Measurements from ENCODE around the gene PLXNC1. TPM values are rescaled to one million over a fixed set of nuclear protein-coding genes. Genes with fewer than 3 reads are reported as not detected.

The PLXNC1 gene
- total RNA-seq, 2 donors from 2014 or later = 2.0 to 3.0 TPM

GRCh38 chr12:94263011-94263811 is 114.8 kb downstream of the PLXNC1 start:
- Histone ChIP-seq H3K4me3 (peak overlapping the region; percentile 46 to 50), H3K27me3 (no peaks in the 10 kb centered on the region), H3K9me3 (no peaks in the 10 kb centered on the region), H3K27ac (peak overlapping the region; percentile 75 to 80), H3K36me3 (no peaks in the 10 kb centered on the region), H3K4me1 (peaks cover 0 to 61% of the 10 kb centered on the region in 2 donors)
- no peak for DNase-seq (ENCODE audit: low spot score)
- no peak for TF ChIP-seq CTCF (IDR thresholded peaks at IDR 0.05)

- Histone ChIP-seq H3K27me3 (no peaks in the 10 kb centered on the region), H3K9me3 (no peaks in the 10 kb centered on the region), H3K27ac (peak overlapping the region in 1 of 2 donors; percentile 75), H3K4me3 (no peak overlapping the region), H3K4me1 (peaks cover 0 to 61% of the 10 kb centered on the region in 2 donors), H3K36me3 (no peaks in the 10 kb centered on the region)
- no peak for TF ChIP-seq CTCF (IDR thresholded peaks at IDR 0.05)
- DNase-seq (ENCODE audit: low spot score) = no peak
Measured at GRCh38 chr12:94263905-94264561, 115.7 kb downstream of the PLXNC1 start.

- no peak for DNase-seq (ENCODE audit: low spot score)
- no peaks in the 10 kb centered on the region for H3K9me3 ChIP-seq
- TF ChIP-seq CTCF (IDR thresholded peaks at IDR 0.05) = no peak
- no peak overlapping the region for H3K4me3 ChIP-seq
- peaks cover 0 to 61% of the 10 kb centered on the region in 2 donors for H3K4me1 ChIP-seq
- no peaks in the 10 kb centered on the region for H3K27me3 ChIP-seq
- H3K27ac ChIP-seq = no peak overlapping the region
- H3K36me3 ChIP-seq = no peaks in the 10 kb centered on the region
Measured at GRCh38 chr12:94264736-94265485, 116.5 kb downstream of the PLXNC1 start.

- peaks cover 0 to 59% of the 10 kb centered on the region in 2 donors for H3K4me1 ChIP-seq
- H3K27ac ChIP-seq = no peak overlapping the region
- no peak for DNase-seq (ENCODE audit: low spot score)
- H3K27me3 ChIP-seq = no peaks in the 10 kb centered on the region
- no peaks in the 10 kb centered on the region for H3K9me3 ChIP-seq
- no peak overlapping the region for H3K4me3 ChIP-seq
- TF ChIP-seq CTCF (IDR thresholded peaks at IDR 0.05) = no peak
- H3K36me3 ChIP-seq = no peaks in the 10 kb centered on the region
Measured at GRCh38 chr12:94265539-94265938, 117.2 kb downstream of the PLXNC1 start.

GRCh38 chr12:94265966-94266745 is 117.8 kb downstream of the PLXNC1 start:
- TF ChIP-seq CTCF (IDR thresholded peaks at IDR 0.05) = no peak
- no peak for DNase-seq (ENCODE audit: low spot score)

More at GRCh38 chr12:94265966-94266745, 117.8 kb downstream of the PLXNC1 start:
- no peaks in the 10 kb centered on the region for H3K36me3 ChIP-seq
- H3K4me3 ChIP-seq = no peak overlapping the region
- peaks cover 0 to 52% of the 10 kb centered on the region in 2 donors for H3K4me1 ChIP-seq
- no peaks in the 10 kb centered on the region for H3K27me3 ChIP-seq
- peak overlapping the region in 1 of 2 donors; percentile 13 for H3K27ac ChIP-seq
- H3K9me3 ChIP-seq = no peaks in the 10 kb centered on the region
